Retinal pigment epithelial cell (primary cell): Measurements from ENCODE around the gene CRABP1.

Experiments
- DNase-seq: peaks from one replicate; pipeline ENCODE4 v3.0.0-alpha.2; 2010; ENCODE audit warnings: low read depth
- H3K4me3 ChIP-seq: 2 replicates; pipeline ENCODE4 v1.5.1; 2011; ENCODE audit warnings: mild to moderate bottlenecking, low read length, control low read depth, moderate library complexity
- CTCF ChIP-seq: conservative IDR thresholded peaks from 2 replicates; pipeline ENCODE4 v1.5.1; 2011; ENCODE audit warnings: low read depth, low read length, control low read depth, inconsistent platforms

The CRABP1 gene

GRCh38 chr15:78363381-78363734 is 23.2 kb downstream of the CRABP1 start:
- no peak for DNase-seq
- no peak overlapping the region for H3K4me3 ChIP-seq
- no peak for TF ChIP-seq CTCF

- no peak overlapping the region for H3K4me3 ChIP-seq
- no peak for TF ChIP-seq CTCF
- DNase-seq: no peak
These were observed 24.1 kb downstream of the CRABP1 start for GRCh38 chr15:78364233-78364632.

- DNase-seq: no peak
- TF ChIP-seq CTCF: no peak
- H3K4me3 ChIP-seq: no peak overlapping the region
These were observed 25.8 kb downstream of the CRABP1 start for GRCh38 chr15:78365917-78366316.

- TF ChIP-seq CTCF: no peak
- H3K4me3 ChIP-seq: no peak overlapping the region
- DNase-seq: no peak
These were observed 26.2 kb downstream of the CRABP1 start for GRCh38 chr15:78366342-78366741.

- no peak overlapping the region for H3K4me3 ChIP-seq
- TF ChIP-seq CTCF: no peak
- DNase-seq: no peak
These were observed 28.5 kb downstream of the CRABP1 start for GRCh38 chr15:78368651-78369050.

GRCh38 chr15:78369161-78369560 is 29.0 kb downstream of the CRABP1 start:
- H3K4me3 ChIP-seq: no peak overlapping the region
- DNase-seq: no peak
- no peak for TF ChIP-seq CTCF

- TF ChIP-seq CTCF: no peak
- no peak overlapping the region for H3K4me3 ChIP-seq
- DNase-seq: no peak
These were observed 29.9 kb downstream of the CRABP1 start for GRCh38 chr15:78370013-78370412.
